HG02642 (cell line): Measurements from ENCODE around the gene CBR1.

ENCODE experiments used
- ATAC-seq: cut with Tn5 transposase; IDR thresholded peaks from one replicate; pipeline ENCODE4 v1.9.1; 2021; ENCODE audit warnings: mild to moderate bottlenecking; ENCODE audit not compliant: unreplicated experiment, poor library complexity

CBR1 gene

GRCh38 chr21:36069713-36070583 lies at the start of gene CBR1:
Gene CBR1, plus strand, starts transcription at chr21:36070024. Its CDS starts 92 bp downstream, at chr21:36070116.
- peak; percentile 99 for ATAC-seq

- ATAC-seq, result peak; percentile 60
Measured at GRCh38 chr21:36021251-36021837, 48.5 kb upstream of the CBR1 start.

GRCh38 chr21:36022427-36023091 lies 47.3 kb upstream of the CBR1 start:
- no peak for ATAC-seq

- no peak for ATAC-seq
Measured at GRCh38 chr21:36023092-36023480, 46.7 kb upstream of the CBR1 start.

- no peak for ATAC-seq
Measured at GRCh38 chr21:36024782-36025181, 45.0 kb upstream of the CBR1 start.

- no peak for ATAC-seq
Measured at GRCh38 chr21:36027347-36027746, 42.5 kb upstream of the CBR1 start.

GRCh38 chr21:36028127-36029069 lies 41.4 kb upstream of the CBR1 start:
- ATAC-seq, result no peak

GRCh38 chr21:36029309-36029708 lies 40.5 kb upstream of the CBR1 start:
- ATAC-seq, result no peak

- ATAC-seq, result no peak
Measured at GRCh38 chr21:36030581-36031189, 39.1 kb upstream of the CBR1 start.

GRCh38 chr21:36032647-36033406 lies 37.0 kb upstream of the CBR1 start:
- ATAC-seq, result no peak

GRCh38 chr21:36034211-36034913 lies 35.5 kb upstream of the CBR1 start:
- ATAC-seq, result no peak

GRCh38 chr21:36035381-36035791 lies 34.4 kb upstream of the CBR1 start:
- no peak for ATAC-seq

- no peak for ATAC-seq
Measured at GRCh38 chr21:36038701-36039497, 30.9 kb upstream of the CBR1 start.

- ATAC-seq, result no peak
Measured at GRCh38 chr21:36039861-36040260, 30.0 kb upstream of the CBR1 start.

- no peak for ATAC-seq
Measured at GRCh38 chr21:36040389-36040788, 29.4 kb upstream of the CBR1 start.

GRCh38 chr21:36041910-36042309 lies 27.9 kb upstream of the CBR1 start:
- no peak for ATAC-seq

- ATAC-seq, result no peak
Measured at GRCh38 chr21:36044056-36044455, 25.8 kb upstream of the CBR1 start.

- ATAC-seq, result no peak
Measured at GRCh38 chr21:36045993-36046392, 23.8 kb upstream of the CBR1 start.
